HEK293 (cell line): ENCODE results near the gene SERHL2.

Experiments used
- ZBTB20 ChIP-seq: fragments of 450-650 bp; formaldehyde crosslinking; IDR thresholded peaks from 2 replicates; pipeline ENCODE4 v1.5.1; 2016; ENCODE audit warnings: missing biosample characterization, missing genetic modification characterization
- ZNF114 ChIP-seq: fragments of 450-650 bp; formaldehyde crosslinking; IDR thresholded peaks from 2 replicates; pipeline ENCODE4 v1.5.0; 2017; ENCODE audit warnings: missing biosample characterization, missing genetic modification characterization
- ZNF274 ChIP-seq, 2 experiments: fragments of 200-500 bp in 1 of 2; fragments of 450-650 bp in 1 of 2; sonication (Bioruptor generic) in 1 of 2; formaldehyde crosslinking in 1 of 2; IDR thresholded peaks; 2 replicates each; pipeline versions ENCODE4 v1.5.1 to v1.6.1; 2014 to 2016; ENCODE audit warnings: borderline replicate concordance in 1 of 2, inconsistent platforms in 1 of 2, low read length in 1 of 2, missing biosample characterization in 1 of 2, missing genetic modification characterization in 1 of 2
- ZNF324 ChIP-seq: fragments of 450-650 bp; formaldehyde crosslinking; IDR thresholded peaks from 2 replicates; pipeline ENCODE4 v1.5.1; 2016; ENCODE audit warnings: missing biosample characterization, missing genetic modification characterization
- ZNF629 ChIP-seq: fragments of 450-650 bp; formaldehyde crosslinking; IDR thresholded peaks from 2 replicates; pipeline ENCODE4 v1.5.1; 2017; ENCODE audit warnings: missing biosample characterization, missing genetic modification characterization
- ZNF792 ChIP-seq: fragments of 450-650 bp; formaldehyde crosslinking; IDR thresholded peaks from 2 replicates; pipeline ENCODE4 v1.5.1; 2016; ENCODE audit warnings: missing biosample characterization, missing genetic modification characterization
- TF ChIP-seq, protein P1 (sequence below): fragments of 450-650 bp; formaldehyde crosslinking; IDR thresholded peaks from 2 replicates; pipeline ENCODE4 v1.5.1; 2016; ENCODE audit warnings: missing biosample characterization, missing genetic modification characterization
- TF ChIP-seq, protein P2 (sequence below): fragments of 450-650 bp; formaldehyde crosslinking; IDR thresholded peaks from 2 replicates; pipeline ENCODE4 v1.5.1; 2016; ENCODE audit warnings: missing biosample characterization, missing genetic modification characterization
- TF ChIP-seq, protein P3 (sequence below): fragments of 450-650 bp; formaldehyde crosslinking; IDR thresholded peaks from 2 replicates; pipeline ENCODE4 v1.5.1; 2016; ENCODE audit warnings: missing biosample characterization, missing genetic modification characterization
- TF ChIP-seq, protein P4 (sequence below): fragments of 450-650 bp; formaldehyde crosslinking; IDR thresholded peaks from 2 replicates; pipeline ENCODE4 v1.5.1; 2016; ENCODE audit warnings: missing biosample characterization, missing genetic modification characterization
- TF ChIP-seq, protein P5 (sequence below): IDR thresholded peaks from 2 replicates; pipeline ENCODE4 v1.6.1; 2011; ENCODE audit warnings: mild to moderate bottlenecking, low read depth, low read length, borderline replicate concordance

DNA sequence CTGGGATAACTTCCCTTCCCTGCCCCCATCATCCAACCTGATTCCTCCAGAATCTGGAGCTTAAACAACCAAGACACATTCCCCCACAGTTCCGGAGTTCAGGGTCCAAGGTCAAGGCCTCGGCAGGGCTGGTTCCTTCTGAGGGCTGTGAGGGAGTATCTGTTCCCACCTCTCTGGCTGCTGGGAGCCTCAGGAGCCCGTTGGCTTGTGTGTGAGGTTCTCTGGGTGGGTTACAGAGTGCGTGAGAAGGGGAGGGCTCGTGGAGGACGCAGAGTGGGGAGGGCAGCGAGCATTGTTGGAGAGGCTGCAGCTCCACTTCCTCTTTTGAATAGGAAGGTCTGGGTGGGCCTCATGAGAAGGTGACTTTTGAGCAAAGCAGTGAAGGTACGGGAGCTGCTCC, 8.5 kb downstream of the SERHL2 start:
- TF ChIP-seq ZNF324 (tag by site-specific recombination) (no peak), ZNF274 (IDR thresholded peaks at IDR 0.05; ENCODE audit: low read length) (no peak), ZNF274 (tag by site-specific recombination; IDR thresholded peaks at IDR 0.05; ENCODE audit: borderline replicate concordance) (no peak), ZNF629 (no peak), ZNF792 (tag by site-specific recombination) (no peak), ZNF114 (tag by site-specific recombination) (no peak), ZBTB20 (no peak)
- TF ChIP-seq, protein P1, sequence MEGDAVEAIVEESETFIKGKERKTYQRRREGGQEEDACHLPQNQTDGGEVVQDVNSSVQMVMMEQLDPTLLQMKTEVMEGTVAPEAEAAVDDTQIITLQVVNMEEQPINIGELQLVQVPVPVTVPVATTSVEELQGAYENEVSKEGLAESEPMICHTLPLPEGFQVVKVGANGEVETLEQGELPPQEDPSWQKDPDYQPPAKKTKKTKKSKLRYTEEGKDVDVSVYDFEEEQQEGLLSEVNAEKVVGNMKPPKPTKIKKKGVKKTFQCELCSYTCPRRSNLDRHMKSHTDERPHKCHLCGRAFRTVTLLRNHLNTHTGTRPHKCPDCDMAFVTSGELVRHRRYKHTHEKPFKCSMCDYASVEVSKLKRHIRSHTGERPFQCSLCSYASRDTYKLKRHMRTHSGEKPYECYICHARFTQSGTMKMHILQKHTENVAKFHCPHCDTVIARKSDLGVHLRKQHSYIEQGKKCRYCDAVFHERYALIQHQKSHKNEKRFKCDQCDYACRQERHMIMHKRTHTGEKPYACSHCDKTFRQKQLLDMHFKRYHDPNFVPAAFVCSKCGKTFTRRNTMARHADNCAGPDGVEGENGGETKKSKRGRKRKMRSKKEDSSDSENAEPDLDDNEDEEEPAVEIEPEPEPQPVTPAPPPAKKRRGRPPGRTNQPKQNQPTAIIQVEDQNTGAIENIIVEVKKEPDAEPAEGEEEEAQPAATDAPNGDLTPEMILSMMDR: no peak
- TF ChIP-seq, protein P2, sequence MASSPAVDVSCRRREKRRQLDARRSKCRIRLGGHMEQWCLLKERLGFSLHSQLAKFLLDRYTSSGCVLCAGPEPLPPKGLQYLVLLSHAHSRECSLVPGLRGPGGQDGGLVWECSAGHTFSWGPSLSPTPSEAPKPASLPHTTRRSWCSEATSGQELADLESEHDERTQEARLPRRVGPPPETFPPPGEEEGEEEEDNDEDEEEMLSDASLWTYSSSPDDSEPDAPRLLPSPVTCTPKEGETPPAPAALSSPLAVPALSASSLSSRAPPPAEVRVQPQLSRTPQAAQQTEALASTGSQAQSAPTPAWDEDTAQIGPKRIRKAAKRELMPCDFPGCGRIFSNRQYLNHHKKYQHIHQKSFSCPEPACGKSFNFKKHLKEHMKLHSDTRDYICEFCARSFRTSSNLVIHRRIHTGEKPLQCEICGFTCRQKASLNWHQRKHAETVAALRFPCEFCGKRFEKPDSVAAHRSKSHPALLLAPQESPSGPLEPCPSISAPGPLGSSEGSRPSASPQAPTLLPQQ (tag by site-specific recombination): no peak
- TF ChIP-seq, protein P3, sequence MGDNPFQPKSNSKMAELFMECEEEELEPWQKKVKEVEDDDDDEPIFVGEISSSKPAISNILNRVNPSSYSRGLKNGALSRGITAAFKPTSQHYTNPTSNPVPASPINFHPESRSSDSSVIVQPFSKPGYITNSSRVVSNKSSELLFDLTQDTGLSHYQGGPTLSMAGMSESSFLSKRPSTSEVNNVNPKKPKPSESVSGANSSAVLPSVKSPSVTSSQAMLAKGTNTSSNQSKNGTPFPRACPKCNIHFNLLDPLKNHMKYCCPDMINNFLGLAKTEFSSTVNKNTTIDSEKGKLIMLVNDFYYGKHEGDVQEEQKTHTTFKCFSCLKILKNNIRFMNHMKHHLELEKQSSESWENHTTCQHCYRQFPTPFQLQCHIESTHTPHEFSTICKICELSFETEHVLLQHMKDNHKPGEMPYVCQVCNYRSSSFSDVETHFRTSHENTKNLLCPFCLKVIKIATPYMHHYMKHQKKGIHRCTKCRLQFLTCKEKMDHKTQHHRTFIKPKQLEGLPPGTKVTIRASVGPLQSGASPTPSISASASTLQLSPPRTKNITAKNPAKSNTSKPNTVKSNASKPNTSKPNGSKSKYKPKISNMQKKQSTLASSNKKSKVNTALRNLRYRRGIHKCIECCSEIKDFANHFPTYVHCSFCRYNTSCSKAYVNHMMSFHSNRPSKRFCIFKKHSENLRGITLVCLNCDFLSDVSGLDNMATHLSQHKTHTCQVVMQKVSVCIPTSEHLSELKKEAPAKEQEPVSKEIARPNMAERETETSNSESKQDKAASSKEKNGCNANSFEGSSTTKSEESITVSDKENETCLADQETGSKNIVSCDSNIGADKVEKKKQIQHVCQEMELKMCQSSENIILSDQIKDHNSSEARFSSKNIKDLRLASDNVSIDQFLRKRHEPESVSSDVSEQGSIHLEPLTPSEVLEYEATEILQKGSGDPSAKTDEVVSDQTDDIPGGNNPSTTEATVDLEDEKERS (tag by site-specific recombination): no peak
- TF ChIP-seq, protein P4, sequence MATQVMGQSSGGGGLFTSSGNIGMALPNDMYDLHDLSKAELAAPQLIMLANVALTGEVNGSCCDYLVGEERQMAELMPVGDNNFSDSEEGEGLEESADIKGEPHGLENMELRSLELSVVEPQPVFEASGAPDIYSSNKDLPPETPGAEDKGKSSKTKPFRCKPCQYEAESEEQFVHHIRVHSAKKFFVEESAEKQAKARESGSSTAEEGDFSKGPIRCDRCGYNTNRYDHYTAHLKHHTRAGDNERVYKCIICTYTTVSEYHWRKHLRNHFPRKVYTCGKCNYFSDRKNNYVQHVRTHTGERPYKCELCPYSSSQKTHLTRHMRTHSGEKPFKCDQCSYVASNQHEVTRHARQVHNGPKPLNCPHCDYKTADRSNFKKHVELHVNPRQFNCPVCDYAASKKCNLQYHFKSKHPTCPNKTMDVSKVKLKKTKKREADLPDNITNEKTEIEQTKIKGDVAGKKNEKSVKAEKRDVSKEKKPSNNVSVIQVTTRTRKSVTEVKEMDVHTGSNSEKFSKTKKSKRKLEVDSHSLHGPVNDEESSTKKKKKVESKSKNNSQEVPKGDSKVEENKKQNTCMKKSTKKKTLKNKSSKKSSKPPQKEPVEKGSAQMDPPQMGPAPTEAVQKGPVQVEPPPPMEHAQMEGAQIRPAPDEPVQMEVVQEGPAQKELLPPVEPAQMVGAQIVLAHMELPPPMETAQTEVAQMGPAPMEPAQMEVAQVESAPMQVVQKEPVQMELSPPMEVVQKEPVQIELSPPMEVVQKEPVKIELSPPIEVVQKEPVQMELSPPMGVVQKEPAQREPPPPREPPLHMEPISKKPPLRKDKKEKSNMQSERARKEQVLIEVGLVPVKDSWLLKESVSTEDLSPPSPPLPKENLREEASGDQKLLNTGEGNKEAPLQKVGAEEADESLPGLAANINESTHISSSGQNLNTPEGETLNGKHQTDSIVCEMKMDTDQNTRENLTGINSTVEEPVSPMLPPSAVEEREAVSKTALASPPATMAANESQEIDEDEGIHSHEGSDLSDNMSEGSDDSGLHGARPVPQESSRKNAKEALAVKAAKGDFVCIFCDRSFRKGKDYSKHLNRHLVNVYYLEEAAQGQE (tag by site-specific recombination): no peak
- TF ChIP-seq, protein P5, sequence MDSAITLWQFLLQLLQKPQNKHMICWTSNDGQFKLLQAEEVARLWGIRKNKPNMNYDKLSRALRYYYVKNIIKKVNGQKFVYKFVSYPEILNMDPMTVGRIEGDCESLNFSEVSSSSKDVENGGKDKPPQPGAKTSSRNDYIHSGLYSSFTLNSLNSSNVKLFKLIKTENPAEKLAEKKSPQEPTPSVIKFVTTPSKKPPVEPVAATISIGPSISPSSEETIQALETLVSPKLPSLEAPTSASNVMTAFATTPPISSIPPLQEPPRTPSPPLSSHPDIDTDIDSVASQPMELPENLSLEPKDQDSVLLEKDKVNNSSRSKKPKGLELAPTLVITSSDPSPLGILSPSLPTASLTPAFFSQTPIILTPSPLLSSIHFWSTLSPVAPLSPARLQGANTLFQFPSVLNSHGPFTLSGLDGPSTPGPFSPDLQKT: no peak
